Coronary artery (tissue), 2 donors: Measurements from ENCODE around the gene MICA.

Source experiments
- DNase-seq: peaks from one replicate; pipeline ENCODE4 v3.0.0-alpha.2; 2017; ENCODE audit warnings: low spot score
- H3K27ac ChIP-seq, 2 donors: fragments of 200-600 bp; sonication (generic); one replicate each; pipeline ENCODE4 v1.5.1; 2016 to 2019
- H3K4me3 ChIP-seq: fragments of 200-600 bp; sonication (generic); 2 replicates; pipeline ENCODE4 v1.5.1; 2016; ENCODE audit warnings: mild to moderate bottlenecking, moderate library complexity
- TF ChIP-seq, protein P1 (sequence below): fragments of 200-600 bp; sonication (generic); IDR thresholded peaks from one replicate; pipeline ENCODE4 v1.5.1; 2019; ENCODE audit warnings: antibody characterized with exemption

MICA gene

GRCh38 chr6:31357886-31358285 lies 45.5 kb upstream of the MICA start:
- no peak for DNase-seq
- TF ChIP-seq, protein P1, sequence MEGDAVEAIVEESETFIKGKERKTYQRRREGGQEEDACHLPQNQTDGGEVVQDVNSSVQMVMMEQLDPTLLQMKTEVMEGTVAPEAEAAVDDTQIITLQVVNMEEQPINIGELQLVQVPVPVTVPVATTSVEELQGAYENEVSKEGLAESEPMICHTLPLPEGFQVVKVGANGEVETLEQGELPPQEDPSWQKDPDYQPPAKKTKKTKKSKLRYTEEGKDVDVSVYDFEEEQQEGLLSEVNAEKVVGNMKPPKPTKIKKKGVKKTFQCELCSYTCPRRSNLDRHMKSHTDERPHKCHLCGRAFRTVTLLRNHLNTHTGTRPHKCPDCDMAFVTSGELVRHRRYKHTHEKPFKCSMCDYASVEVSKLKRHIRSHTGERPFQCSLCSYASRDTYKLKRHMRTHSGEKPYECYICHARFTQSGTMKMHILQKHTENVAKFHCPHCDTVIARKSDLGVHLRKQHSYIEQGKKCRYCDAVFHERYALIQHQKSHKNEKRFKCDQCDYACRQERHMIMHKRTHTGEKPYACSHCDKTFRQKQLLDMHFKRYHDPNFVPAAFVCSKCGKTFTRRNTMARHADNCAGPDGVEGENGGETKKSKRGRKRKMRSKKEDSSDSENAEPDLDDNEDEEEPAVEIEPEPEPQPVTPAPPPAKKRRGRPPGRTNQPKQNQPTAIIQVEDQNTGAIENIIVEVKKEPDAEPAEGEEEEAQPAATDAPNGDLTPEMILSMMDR = no peak
- H3K27ac ChIP-seq = no peak overlapping the region
- peak overlapping the region; percentile 83 for H3K4me3 ChIP-seq

DNA sequence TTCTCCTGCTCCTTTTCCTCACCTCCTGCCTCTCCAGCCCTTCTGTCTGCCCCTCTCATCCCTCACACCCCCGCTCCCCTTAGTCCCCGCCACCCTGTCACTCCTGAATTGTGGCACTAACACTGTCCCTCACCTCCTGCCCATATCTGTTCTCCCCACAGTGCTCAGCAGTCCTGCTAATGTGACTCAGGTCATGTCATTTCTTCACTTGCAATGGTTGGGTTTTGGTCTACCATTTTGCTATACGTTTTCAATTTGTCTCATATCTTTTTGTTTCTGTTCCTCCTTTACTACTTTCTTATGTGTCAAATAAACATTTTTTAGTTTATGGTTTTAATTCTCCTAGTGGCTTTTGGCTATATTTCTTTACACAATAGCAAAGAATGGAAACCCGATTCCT lies 45.1 kb upstream of the MICA start:
- Histone ChIP-seq H3K27ac (no peak overlapping the region), H3K4me3 (peak overlapping the region; percentile 83)
- no peak for DNase-seq
- TF ChIP-seq, protein P1 = no peak

GRCh38 chr6:31359581-31359980 lies 43.8 kb upstream of the MICA start:
- DNase-seq = no peak
- Histone ChIP-seq H3K4me3 (no peak overlapping the region), H3K27ac (no peak overlapping the region)
- TF ChIP-seq, protein P1 = no peak

DNA sequence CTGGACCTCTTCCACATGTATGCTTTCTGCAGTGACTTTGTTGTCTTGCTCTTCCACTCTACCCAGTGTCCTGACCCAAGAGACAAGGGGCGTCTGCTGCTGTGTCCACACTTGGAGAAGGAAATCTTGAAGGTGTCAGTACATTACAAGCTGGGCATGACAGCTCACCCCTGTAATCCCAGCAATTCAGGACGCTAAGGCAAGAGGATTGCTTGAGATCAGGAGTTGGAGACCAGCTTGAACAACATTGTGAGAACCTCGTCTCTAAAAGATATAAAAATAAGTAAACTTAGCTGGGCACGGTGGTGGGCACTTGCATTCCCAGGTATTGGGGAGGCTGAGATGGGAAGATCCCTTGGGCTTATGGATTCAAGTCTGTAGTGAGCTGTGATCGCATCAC lies 40.6 kb upstream of the MICA start:
- TF ChIP-seq, protein P1 = no peak
- Histone ChIP-seq H3K4me3 (no peak overlapping the region), H3K27ac (no peak overlapping the region)
- DNase-seq = no peak

GRCh38 chr6:31363811-31364210 lies 39.6 kb upstream of the MICA start:
- Histone ChIP-seq H3K27ac (no peak overlapping the region), H3K4me3 (no peak overlapping the region)
- TF ChIP-seq, protein P1 = no peak
- DNase-seq = no peak

DNA sequence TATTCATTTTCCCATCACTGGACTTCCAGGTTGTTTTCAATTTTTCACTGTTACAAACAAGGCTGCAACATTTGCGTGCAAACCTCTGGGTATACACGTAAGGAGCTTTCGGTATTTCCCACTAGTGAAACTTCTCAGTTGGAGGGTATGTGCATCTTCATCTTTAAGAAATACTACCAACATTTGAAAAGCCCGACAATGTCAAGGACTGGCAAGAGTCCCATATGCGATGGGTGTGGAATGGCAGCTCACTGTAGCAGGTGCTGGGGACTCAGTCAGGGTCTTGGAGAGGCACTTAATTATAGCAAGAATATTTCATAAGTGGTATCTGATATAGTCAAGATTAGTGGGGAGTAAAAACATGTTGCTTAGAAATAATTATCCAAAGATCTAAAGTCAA lies 37.5 kb upstream of the MICA start:
- Histone ChIP-seq H3K27ac (no peak overlapping the region), H3K4me3 (no peak overlapping the region)
- TF ChIP-seq, protein P1 = no peak
- no peak for DNase-seq

GRCh38 chr6:31366693-31367470 lies 36.5 kb upstream of the MICA start:
- peak; percentile 91 for DNase-seq
- TF ChIP-seq, protein P1 = peak; percentile 79
- peak overlapping the region; percentile 68 for H3K4me3 ChIP-seq
- no peak overlapping the region for H3K27ac ChIP-seq
